Measurements from ENCODE around the gene FBLN5. TPM values are rescaled to one million over a fixed set of nuclear protein-coding genes. Genes with fewer than 3 reads are reported as not detected.

The FBLN5 gene
- total and polyA plus RNA-seq, 9 of the 15 experiments (the other 6 are each of a cell fraction or from before 2014, with no cell fraction given) = 0.11 to 0.22 TPM; not detected in 7

GRCh38 chr14:91983588-91983987 lies 36.1 kb upstream of the FBLN5 start:
- Histone ChIP-seq H3K79me2 (ENCODE audit: control insufficient read depth, insufficient read depth, low read length) (no peaks in the 10 kb centered on the region), H4K20me1 (replicated peaks; ENCODE audit: control insufficient read depth, insufficient read depth, low read length) (no peaks in the 10 kb centered on the region), H3K9ac (ENCODE audit: insufficient read depth in 1 of 2, low read depth in 2 of 2, low read length in 2 of 2) (no peak overlapping the region), H3K4me1 (replicated peaks in 1 of 2; ENCODE audit: control insufficient read depth in 2 of 2, insufficient read depth in 2 of 2, low read length in 2 of 2) (no peaks in the 10 kb centered on the region), H3K27ac (ENCODE audit: extremely low read depth, low read depth, low read length) (no peak overlapping the region), H2AFZ (ENCODE audit: low read depth, low read length) (no peak overlapping the region), H3K9me1 (ENCODE audit: control insufficient read depth, insufficient read depth, low read length) (no peaks in the 10 kb centered on the region), H3K9me3 (replicated peaks; ENCODE audit: control insufficient read depth, insufficient read depth, low read depth, low read length) (no peaks in the 10 kb centered on the region), H3K4me2 (ENCODE audit: insufficient read depth, low read length) (no peak overlapping the region), H3K27me3 (ENCODE audit: control insufficient read depth in 2 of 2, insufficient read depth in 2 of 2, low read length in 2 of 2) (no peaks in the 10 kb centered on the region), H3K4me3 (no peak overlapping the region), H3K36me3 (ENCODE audit: control insufficient read depth, insufficient read depth, low read length) (peaks cover 39% of the 10 kb centered on the region)
- in situ Hi-C loops (cut with MboI) (no loop called here), intact Hi-C loops (cut with micrococcal nuclease) (no loop called here)
- WGBS (ENCODE audit: insufficient coverage, low coverage, missing lambda C conversion rate) = 85% methylated on average over 4 of the region's 4 CpGs
- DNase-seq (ENCODE audit: extremely low read depth in 1 of 4, low spot score in 3 of 4) (no peak), FAIRE-seq (no peak), ATAC-seq (no peak)
- BruUV-seq (replicated peaks) = no TSS peak
- ChIA-PET CTCF (ENCODE audit: low intra/inter-chr PET ratio) (no interaction called here), POLR2A (no interaction called here)
- TF ChIP-seq NCOA2 (IDR thresholded peaks at IDR 0.05; ENCODE audit: partially characterized antibody in 2 of 2) = no peak
- TF ChIP-seq, protein P1, sequence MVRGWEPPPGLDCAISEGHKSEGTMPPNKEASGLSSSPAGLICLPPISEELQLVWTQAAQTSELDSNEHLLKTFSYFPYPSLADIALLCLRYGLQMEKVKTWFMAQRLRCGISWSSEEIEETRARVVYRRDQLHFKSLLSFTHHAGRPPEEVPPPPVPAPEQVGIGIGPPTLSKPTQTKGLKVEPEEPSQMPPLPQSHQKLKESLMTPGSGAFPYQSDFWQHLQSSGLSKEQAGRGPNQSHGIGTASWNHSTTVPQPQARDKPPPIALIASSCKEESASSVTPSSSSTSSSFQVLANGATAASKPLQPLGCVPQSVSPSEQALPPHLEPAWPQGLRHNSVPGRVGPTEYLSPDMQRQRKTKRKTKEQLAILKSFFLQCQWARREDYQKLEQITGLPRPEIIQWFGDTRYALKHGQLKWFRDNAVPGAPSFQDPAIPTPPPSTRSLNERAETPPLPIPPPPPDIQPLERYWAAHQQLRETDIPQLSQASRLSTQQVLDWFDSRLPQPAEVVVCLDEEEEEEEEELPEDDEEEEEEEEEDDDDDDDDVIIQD (CRISPR knock-in tag; IDR thresholded peaks at IDR 0.05) = no peak
- TF ChIP-seq TAL1 (IDR thresholded peaks at IDR 0.05) = no peak
- TF ChIP-seq, protein P2, sequence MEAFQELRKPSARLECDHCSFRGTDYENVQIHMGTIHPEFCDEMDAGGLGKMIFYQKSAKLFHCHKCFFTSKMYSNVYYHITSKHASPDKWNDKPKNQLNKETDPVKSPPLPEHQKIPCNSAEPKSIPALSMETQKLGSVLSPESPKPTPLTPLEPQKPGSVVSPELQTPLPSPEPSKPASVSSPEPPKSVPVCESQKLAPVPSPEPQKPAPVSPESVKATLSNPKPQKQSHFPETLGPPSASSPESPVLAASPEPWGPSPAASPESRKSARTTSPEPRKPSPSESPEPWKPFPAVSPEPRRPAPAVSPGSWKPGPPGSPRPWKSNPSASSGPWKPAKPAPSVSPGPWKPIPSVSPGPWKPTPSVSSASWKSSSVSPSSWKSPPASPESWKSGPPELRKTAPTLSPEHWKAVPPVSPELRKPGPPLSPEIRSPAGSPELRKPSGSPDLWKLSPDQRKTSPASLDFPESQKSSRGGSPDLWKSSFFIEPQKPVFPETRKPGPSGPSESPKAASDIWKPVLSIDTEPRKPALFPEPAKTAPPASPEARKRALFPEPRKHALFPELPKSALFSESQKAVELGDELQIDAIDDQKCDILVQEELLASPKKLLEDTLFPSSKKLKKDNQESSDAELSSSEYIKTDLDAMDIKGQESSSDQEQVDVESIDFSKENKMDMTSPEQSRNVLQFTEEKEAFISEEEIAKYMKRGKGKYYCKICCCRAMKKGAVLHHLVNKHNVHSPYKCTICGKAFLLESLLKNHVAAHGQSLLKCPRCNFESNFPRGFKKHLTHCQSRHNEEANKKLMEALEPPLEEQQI (IDR thresholded peaks at IDR 0.05) = no peak
- no peak for TF ChIP-seq BRF1 (IDR thresholded peaks at IDR 0.05; ENCODE audit: borderline replicate concordance, extremely low read depth, insufficient read length)
- TF ChIP-seq ESRRA (IDR thresholded peaks at IDR 0.05; ENCODE audit: borderline replicate concordance, low read depth) = no peak
- no peak for TF ChIP-seq ZNF41 (CRISPR knock-in tag; conservative IDR thresholded peaks at IDR 0.05)
- no peak for TF ChIP-seq NFXL1 (CRISPR knock-in tag; IDR thresholded peaks at IDR 0.05)
- no peak for TF ChIP-seq ZNF57 (CRISPR knock-in tag; IDR thresholded peaks at IDR 0.05)
- no peak for TF ChIP-seq ZC3H4 (CRISPR knock-in tag; IDR thresholded peaks at IDR 0.05; ENCODE audit: borderline replicate concordance)
- TF ChIP-seq ZNF778 (CRISPR knock-in tag; IDR thresholded peaks at IDR 0.05) = no peak
- TF ChIP-seq, protein P3, sequence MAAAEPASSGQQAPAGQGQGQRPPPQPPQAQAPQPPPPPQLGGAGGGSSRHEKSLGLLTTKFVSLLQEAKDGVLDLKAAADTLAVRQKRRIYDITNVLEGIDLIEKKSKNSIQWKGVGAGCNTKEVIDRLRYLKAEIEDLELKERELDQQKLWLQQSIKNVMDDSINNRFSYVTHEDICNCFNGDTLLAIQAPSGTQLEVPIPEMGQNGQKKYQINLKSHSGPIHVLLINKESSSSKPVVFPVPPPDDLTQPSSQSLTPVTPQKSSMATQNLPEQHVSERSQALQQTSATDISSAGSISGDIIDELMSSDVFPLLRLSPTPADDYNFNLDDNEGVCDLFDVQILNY (CRISPR knock-in tag; IDR thresholded peaks at IDR 0.05) = no peak
- no peak for TF ChIP-seq NBN (IDR thresholded peaks at IDR 0.05; ENCODE audit: low read depth)
- TF ChIP-seq SPI1 (IDR thresholded peaks at IDR 0.05; ENCODE audit: borderline replicate concordance, low read depth, low read length) = no peak

All from K562 (cell line).